ENCODE measurements around the gene PLA2G2C.

The PLA2G2C gene

DNA sequence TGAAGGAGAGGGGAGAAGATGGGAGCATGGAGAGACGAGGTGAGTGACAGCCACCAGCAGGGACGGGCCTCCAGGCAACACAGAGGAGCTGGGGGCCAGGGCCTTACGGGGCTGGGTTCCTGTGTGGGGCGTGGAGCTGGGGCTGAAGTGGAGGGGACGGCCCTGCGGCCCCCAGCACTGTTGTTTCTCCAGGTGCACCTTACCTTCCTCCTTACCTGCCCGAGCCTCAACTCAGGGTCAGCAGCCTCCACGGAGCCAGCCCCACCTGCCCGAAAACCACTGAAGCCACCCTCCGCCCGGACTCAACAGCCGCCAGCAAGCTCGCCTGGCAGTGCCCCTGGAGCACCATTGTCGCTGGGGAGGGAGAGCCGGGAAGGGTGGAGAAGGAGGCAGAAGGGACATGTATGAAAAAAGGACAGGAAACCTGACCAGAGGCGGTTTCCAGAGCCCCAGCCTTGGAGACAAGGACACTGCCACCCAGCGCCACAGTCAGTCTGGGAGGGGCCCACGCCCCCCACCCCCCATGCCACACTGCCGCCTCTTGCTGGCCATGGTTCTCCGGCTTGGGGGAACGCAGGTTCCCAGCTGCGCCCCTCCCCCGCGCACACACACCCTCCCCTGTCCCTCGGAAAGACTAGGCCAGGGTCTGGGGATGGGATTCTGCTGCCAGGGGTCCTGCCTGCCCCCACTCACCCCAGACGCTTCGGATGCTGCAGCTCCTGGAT, 36.6 kb downstream of the PLA2G2C start:
- Histone ChIP-seq H3K36me3 (replicated peaks) (no peaks in the 10 kb centered on the region), H3K4me3 (no peak overlapping the region), H3K27me3 (ENCODE audit: low read depth) (no peaks in the 10 kb centered on the region), H3K4me1 (no peaks in the 10 kb centered on the region; the same call in 1 of the 2 replicates), H3K9me3 (no peaks in the 10 kb centered on the region)
- no peak for DNase-seq (ENCODE audit: low spot score in 2 of 2)
- in situ Hi-C loops (cut with MboI; ENCODE audit: low sequenced_read_pairs): loop anchor here (5.0 kb wide), 1 partner anchor 227 kb away; the partner anchor contains the start of gene PLA2G2E

GRCh38 chr1:20148571-20149500, 37.5 kb downstream of the PLA2G2C start:
- DNase-seq (ENCODE audit: low spot score in 2 of 2): no peak
- H3K4me3 ChIP-seq: no peak overlapping the region
- no peaks in the 10 kb centered on the region for H3K36me3 ChIP-seq (replicated peaks)
- no peaks in the 10 kb centered on the region; the same call in 1 of the 2 replicates for H3K4me1 ChIP-seq
- no peaks in the 10 kb centered on the region for H3K27me3 ChIP-seq (ENCODE audit: low read depth)
- in situ Hi-C loops (cut with MboI; ENCODE audit: low sequenced_read_pairs): no loop called here
- H3K9me3 ChIP-seq: no peaks in the 10 kb centered on the region

GRCh38 chr1:20147846-20148570, 38.3 kb downstream of the PLA2G2C start:
- no peak for DNase-seq (ENCODE audit: low spot score in 2 of 2)
- no peaks in the 10 kb centered on the region; the same call in 1 of the 2 replicates for H3K4me1 ChIP-seq
- in situ Hi-C loops (cut with MboI; ENCODE audit: low sequenced_read_pairs): no loop called here
- no peaks in the 10 kb centered on the region for H3K36me3 ChIP-seq (replicated peaks)
- H3K9me3 ChIP-seq: no peaks in the 10 kb centered on the region
- H3K27me3 ChIP-seq (ENCODE audit: low read depth): no peaks in the 10 kb centered on the region
- H3K4me3 ChIP-seq: no peak overlapping the region

- Histone ChIP-seq H3K27me3 (ENCODE audit: low read depth) (no peaks in the 10 kb centered on the region), H3K9me3 (no peaks in the 10 kb centered on the region), H3K4me1 (no peaks in the 10 kb centered on the region), H3K36me3 (replicated peaks) (no peaks in the 10 kb centered on the region), H3K4me3 (no peak overlapping the region)
- in situ Hi-C loops (cut with MboI; ENCODE audit: low sequenced_read_pairs): no loop called here
- no peak for DNase-seq (ENCODE audit: low spot score in 2 of 2)
These were observed 42.4 kb downstream of the PLA2G2C start for GRCh38 chr1:20143734-20144565.

DNA sequence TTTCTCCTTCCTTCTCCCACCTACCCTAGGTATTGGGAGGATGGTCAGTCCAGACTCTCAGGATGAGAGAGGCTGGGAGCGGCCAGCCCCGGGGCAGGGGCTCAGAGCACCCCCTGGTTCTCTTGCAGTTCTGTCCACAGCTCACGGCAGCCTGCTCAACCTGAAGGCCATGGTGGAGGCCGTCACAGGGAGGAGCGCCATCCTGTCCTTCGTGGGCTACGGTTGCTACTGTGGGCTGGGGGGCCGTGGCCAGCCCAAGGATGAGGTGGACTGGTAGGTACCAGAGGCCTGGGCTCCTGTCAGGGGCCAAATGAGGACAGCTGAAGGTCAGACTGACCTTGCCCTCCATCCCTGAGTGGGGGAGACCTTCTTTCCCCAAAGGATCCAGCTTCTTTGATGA, 43.0 kb downstream of the PLA2G2C start:
- Histone ChIP-seq H3K27me3 (ENCODE audit: low read depth) (no peaks in the 10 kb centered on the region), H3K4me3 (no peak overlapping the region), H3K36me3 (replicated peaks) (no peaks in the 10 kb centered on the region), H3K9me3 (no peaks in the 10 kb centered on the region), H3K4me1 (no peaks in the 10 kb centered on the region)
- no peak for DNase-seq (ENCODE audit: low spot score in 2 of 2)
- in situ Hi-C loops (cut with MboI; ENCODE audit: low sequenced_read_pairs): no loop called here

DNA sequence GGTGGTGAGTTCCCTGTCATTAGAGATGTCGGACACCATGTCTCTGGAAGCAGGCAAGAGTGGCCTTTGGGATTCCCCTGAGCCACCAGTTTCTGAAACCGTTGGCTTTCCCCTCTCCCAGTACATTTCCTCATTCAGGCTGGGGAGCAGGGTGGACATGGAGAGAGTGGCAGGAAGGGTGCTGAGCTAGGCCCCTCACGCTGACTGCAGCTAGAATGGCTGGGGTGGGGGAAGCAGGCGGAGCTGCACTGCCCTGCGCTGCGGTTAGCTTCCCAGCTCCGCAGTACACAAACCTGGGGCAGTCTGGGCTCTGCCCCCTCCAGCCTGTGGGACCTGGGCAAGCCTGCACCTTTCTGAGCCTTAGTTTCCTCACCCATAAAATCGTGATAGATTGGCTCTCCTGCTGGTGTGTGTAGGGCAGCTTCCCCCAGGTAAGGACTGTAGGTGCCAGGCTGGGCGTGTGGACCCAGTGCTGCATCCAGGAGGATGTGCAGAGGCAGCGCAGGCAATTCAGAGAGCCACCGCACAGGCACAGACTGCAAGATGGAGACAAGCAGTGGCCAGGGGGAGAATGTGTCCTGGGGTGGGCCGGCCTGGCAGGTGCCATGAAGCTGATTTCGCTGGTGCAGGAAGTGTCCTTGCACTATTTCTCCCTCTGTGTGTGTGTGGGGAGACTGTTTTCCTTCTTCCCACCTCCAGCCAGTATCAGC, 44.2 kb downstream of the PLA2G2C start:
- no peak overlapping the region for H3K4me3 ChIP-seq
- no peak for DNase-seq (ENCODE audit: low spot score in 2 of 2)
- in situ Hi-C loops (cut with MboI; ENCODE audit: low sequenced_read_pairs): no loop called here
- H3K27me3 ChIP-seq (ENCODE audit: low read depth): no peaks in the 10 kb centered on the region
- no peaks in the 10 kb centered on the region for H3K4me1 ChIP-seq
- H3K36me3 ChIP-seq (replicated peaks): no peaks in the 10 kb centered on the region
- H3K9me3 ChIP-seq: no peaks in the 10 kb centered on the region

GRCh38 chr1:20141466-20141865, 44.9 kb downstream of the PLA2G2C start:
- DNase-seq (ENCODE audit: low spot score in 2 of 2): no peak
- H3K27me3 ChIP-seq (ENCODE audit: low read depth): no peaks in the 10 kb centered on the region
- H3K9me3 ChIP-seq: no peaks in the 10 kb centered on the region
- no peak overlapping the region for H3K4me3 ChIP-seq
- in situ Hi-C loops (cut with MboI; ENCODE audit: low sequenced_read_pairs): no loop called here
- H3K36me3 ChIP-seq (replicated peaks): no peaks in the 10 kb centered on the region
- H3K4me1 ChIP-seq: no peaks in the 10 kb centered on the region

- H3K4me3 ChIP-seq: no peak overlapping the region
- H3K4me1 ChIP-seq: no peaks in the 10 kb centered on the region
- no peaks in the 10 kb centered on the region for H3K27me3 ChIP-seq (ENCODE audit: low read depth)
- H3K36me3 ChIP-seq (replicated peaks): no peaks in the 10 kb centered on the region
- DNase-seq (ENCODE audit: low spot score in 2 of 2): no peak
- no peaks in the 10 kb centered on the region for H3K9me3 ChIP-seq
- in situ Hi-C loops (cut with MboI; ENCODE audit: low sequenced_read_pairs): no loop called here
These were observed 45.3 kb downstream of the PLA2G2C start for GRCh38 chr1:20141001-20141400.

GRCh38 chr1:20139776-20140612, 46.3 kb downstream of the PLA2G2C start:
- no peaks in the 10 kb centered on the region for H3K27me3 ChIP-seq (ENCODE audit: low read depth)
- no peaks in the 10 kb centered on the region for H3K36me3 ChIP-seq (replicated peaks)
- H3K9me3 ChIP-seq: no peaks in the 10 kb centered on the region
- in situ Hi-C loops (cut with MboI; ENCODE audit: low sequenced_read_pairs): no loop called here
- no peak overlapping the region for H3K4me3 ChIP-seq
- DNase-seq (ENCODE audit: low spot score in 2 of 2): no peak
- H3K4me1 ChIP-seq: no peaks in the 10 kb centered on the region

DNA sequence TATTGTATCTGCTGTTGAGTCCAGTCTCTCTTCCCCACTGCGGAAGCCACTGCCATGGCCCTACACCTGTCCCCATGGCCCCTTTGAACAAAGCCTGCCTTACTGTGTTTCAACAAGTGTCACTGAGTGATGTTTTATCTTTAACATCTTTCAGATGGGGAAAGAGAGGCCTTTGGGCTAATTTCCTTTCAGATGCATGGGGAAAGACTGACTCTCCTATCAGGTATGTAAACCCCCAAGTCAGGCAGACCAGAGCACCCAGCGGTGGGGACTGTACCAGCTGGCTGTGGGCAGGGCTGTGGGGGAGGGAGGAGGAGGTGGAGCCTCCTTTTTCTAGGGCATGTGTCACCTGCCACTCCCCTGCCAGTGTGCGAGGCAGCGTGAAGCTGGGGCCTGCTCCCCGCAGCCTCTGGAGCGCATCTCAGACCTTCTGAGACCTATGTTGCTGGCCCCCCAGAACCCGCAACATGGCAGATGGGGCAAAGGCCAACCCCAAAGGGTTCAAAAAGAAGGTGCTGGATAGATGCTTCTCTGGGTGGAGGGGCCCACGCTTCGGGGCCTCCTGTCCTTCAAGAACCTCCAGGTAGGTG, 47.3 kb downstream of the PLA2G2C start, which contains the start of gene PLA2G2F:
Gene PLA2G2F (plus strand): TSS at position 363 of the 590 bp plus-strand sequence. CDS start 105 bp downstream, at position 468.
- no peaks in the 10 kb centered on the region for H3K36me3 ChIP-seq (replicated peaks)
- H3K27me3 ChIP-seq (ENCODE audit: low read depth): no peaks in the 10 kb centered on the region
- no peaks in the 10 kb centered on the region for H3K9me3 ChIP-seq
- no peak within 1 kb of the TSS for H3K4me3 ChIP-seq
- in situ Hi-C loops (cut with MboI; ENCODE audit: low sequenced_read_pairs): no loop called here
- H3K4me1 ChIP-seq: no peaks in the 10 kb centered on the region
- no peak for DNase-seq (ENCODE audit: low spot score in 2 of 2)

DNA sequence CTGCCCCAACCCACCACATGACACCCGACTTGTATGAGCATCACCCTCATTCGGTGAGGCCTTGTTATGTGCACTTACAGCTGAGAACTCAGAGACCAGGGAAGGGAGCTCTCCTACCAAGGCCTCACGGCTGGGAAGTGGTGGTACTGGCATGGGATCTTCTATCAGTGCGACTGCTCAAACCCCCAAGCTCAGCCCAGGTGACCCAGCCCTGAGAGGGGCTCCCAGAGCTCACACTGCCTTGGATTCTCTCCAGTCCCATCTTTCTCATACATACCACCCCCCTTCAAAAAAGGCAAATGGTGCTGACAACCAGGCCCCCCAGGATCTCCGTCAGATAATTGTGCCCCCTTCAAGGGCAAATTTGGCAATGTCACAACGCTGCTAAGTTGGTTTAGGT, 48.0 kb downstream of the PLA2G2C start:
- H3K27me3 ChIP-seq (ENCODE audit: low read depth): no peaks in the 10 kb centered on the region
- in situ Hi-C loops (cut with MboI; ENCODE audit: low sequenced_read_pairs): no loop called here

More for the DNA sequence above, 48.0 kb downstream of the PLA2G2C start:
- Histone ChIP-seq H3K4me3 (no peak overlapping the region), H3K36me3 (replicated peaks) (no peaks in the 10 kb centered on the region), H3K4me1 (no peaks in the 10 kb centered on the region), H3K9me3 (no peaks in the 10 kb centered on the region)
- DNase-seq (ENCODE audit: low spot score in 2 of 2): no peak

Measured in HAP-1 (cell line).